ENCODE data around the gene TEN1. TPM values are rescaled to one million over a fixed set of nuclear protein-coding genes. Genes with fewer than 3 reads are reported as not detected.
A peak's percentile ranks its signal among the peaks of the same experiment; 100 is the strongest.

Gene TEN1
- total and polyA plus RNA-seq, 2 of the 13 experiments (the other 11 are each of a cell fraction or from before 2014, with no cell fraction given): 18.0 to 21.3 TPM

DNA sequence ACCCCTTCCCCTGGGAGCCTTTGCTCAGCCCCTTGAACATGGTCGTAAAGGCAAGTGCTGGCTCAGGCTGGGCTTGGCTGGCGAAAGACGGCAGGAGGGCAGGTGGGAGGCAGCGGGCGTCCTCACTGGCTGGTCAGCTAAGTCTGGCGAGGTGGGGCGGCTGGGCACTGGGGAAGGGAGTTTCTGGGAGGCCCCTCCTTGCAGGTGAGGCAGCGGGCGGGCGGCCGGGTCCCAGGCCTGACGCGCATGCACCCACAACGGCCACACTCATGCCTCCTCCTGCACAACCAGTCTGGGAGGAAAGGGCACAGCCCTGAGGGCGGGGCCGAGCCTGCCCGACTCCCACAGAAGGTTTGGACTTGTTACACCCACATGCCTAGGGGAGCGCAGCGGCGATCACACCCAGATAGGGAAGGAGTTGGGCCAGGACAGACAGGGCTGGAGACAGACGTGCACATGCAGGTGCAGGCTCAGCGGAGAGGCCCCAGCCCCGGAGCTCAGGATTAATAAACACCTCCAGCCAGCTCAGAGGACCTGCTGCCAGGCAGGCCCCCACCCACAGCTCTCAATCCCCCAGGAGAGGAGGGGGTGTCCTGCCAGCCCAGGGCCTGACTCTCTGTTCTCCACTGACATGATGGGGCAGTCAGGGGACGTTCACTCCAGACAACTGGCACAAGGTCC lies 48.3 kb downstream of the TEN1 start, which contains the start of gene EVPL:
EVPL (minus strand) TSS at position 148 of the 681 bp plus-strand sequence; CDS start at position 40, 108 bp downstream.
- peak within 1 kb of the TSS; percentile 69 for H3K27ac ChIP-seq (ENCODE audit: extremely low read length, insufficient read depth, low read length)
- peak; percentile 79 for DNase-seq (ENCODE audit: low spot score)
- WGBS (ENCODE audit: low lambda C conversion rate): 0% methylated on average over 5 of the region's 24 CpGs
- peak; percentile 59; the same call in 1 of the 2 replicates for TF ChIP-seq RELA (CRISPR knock-in tag; IDR thresholded peaks at IDR 0.05)
- TF ChIP-seq PRDM10 (CRISPR knock-in tag; IDR thresholded peaks at IDR 0.05; ENCODE audit: low read depth): peak; percentile 56
- peak; percentile 49 for TF ChIP-seq ZNF781 (CRISPR knock-in tag; IDR thresholded peaks at IDR 0.05; ENCODE audit: borderline replicate concordance, not compliant biosample characterization)
- TF ChIP-seq RBAK (CRISPR knock-in tag; IDR thresholded peaks at IDR 0.05): no peak
- TF ChIP-seq GZF1 (CRISPR knock-in tag; IDR thresholded peaks at IDR 0.05): 0 out of 2 replicates have a peak, but pooled peaks have one; percentile 16
- peak; percentile 86 for TF ChIP-seq KLF12 (CRISPR knock-in tag; IDR thresholded peaks at IDR 0.05; ENCODE audit: borderline replicate concordance)
- 0 out of 2 replicates have a peak, but pooled peaks have one; percentile 22 for TF ChIP-seq ZNF766 (CRISPR knock-in tag; IDR thresholded peaks at IDR 0.05; ENCODE audit: borderline replicate concordance)
- TF ChIP-seq ZNF281 (CRISPR knock-in tag; IDR thresholded peaks at IDR 0.05; ENCODE audit: borderline replicate concordance): 0 out of 2 replicates have a peak, but pooled peaks have one; percentile 44
- peak; percentile 26; the same call in 1 of the 2 replicates for TF ChIP-seq NR2C2 (CRISPR knock-in tag; IDR thresholded peaks at IDR 0.05; ENCODE audit: borderline replicate concordance)
- no peak for TF ChIP-seq SUZ12 (IDR thresholded peaks at IDR 0.05; ENCODE audit: low read depth, low read length)
- peak; percentile 48; the same call in 1 of the 2 replicates for TF ChIP-seq ZNF225 (CRISPR knock-in tag; IDR thresholded peaks at IDR 0.05)
- TF ChIP-seq GATAD2A (CRISPR knock-in tag; IDR thresholded peaks at IDR 0.05): peak; percentile 45; the same call in 1 of the 2 replicates
- peak; percentile 84 for TF ChIP-seq SP5 (CRISPR knock-in tag; IDR thresholded peaks at IDR 0.05; ENCODE audit: borderline replicate concordance, low read depth)
- no peak for TF ChIP-seq PCBP2 (optimal IDR thresholded peaks at IDR 0.05; ENCODE audit: low read depth, low read length, poor library complexity, severe bottlenecking)
- peak; percentile 76; the same call in 1 of the 2 replicates for TF ChIP-seq ZC3H13 (CRISPR knock-in tag; IDR thresholded peaks at IDR 0.05)
- TF ChIP-seq ZNF253 (CRISPR knock-in tag; IDR thresholded peaks at IDR 0.05; ENCODE audit: borderline replicate concordance): peak; percentile 59; the same call in 1 of the 2 replicates
- TF ChIP-seq BRCA1 (CRISPR knock-in tag; IDR thresholded peaks at IDR 0.05): 0 out of 2 replicates have a peak, but pooled peaks have one; percentile 22

More for the DNA sequence above, 48.3 kb downstream of the TEN1 start, which contains the start of gene EVPL:
- H4K20me1 ChIP-seq (ENCODE audit: insufficient read depth, low read length): no peaks in the 10 kb centered on the region
- ChIA-PET POLR2A (interaction anchor here (0.6 to 1.9 kb wide), 6 partner anchors 13 to 247 kb away, joined by 3 to 5 read pairs (median 3); partner anchors contain the start of genes EXOC7 and SRP68), CTCF (ENCODE audit: low intra/inter-chr PET ratio, low total read pairs) (no interaction called here)
- FAIRE-seq (peak; percentile 82), ATAC-seq (peak; percentile 80)
- peak within 1 kb of the TSS; percentile 61 for H3K9ac ChIP-seq (ENCODE audit: insufficient read depth, low read depth, low read length)
- no TSS peak for BruUV-seq (replicated peaks)
- H3K79me2 ChIP-seq (ENCODE audit: insufficient read depth, low read length): no peaks in the 10 kb centered on the region
- peak within 1 kb of the TSS; percentile 71 for H2AFZ ChIP-seq (ENCODE audit: low read length)
- in situ Hi-C loops (cut with HindIII; ENCODE audit: extremely low pct_ligation_motif_present, low pct_unique_long_range_greater_than_20kb) (no loop called here), intact Hi-C loops (cut with micrococcal nuclease; ENCODE audit: unreplicated experiment) (no loop called here)
- H3K36me3 ChIP-seq (replicated peaks in 1 of 2; ENCODE audit: control insufficient read depth in 1 of 2, insufficient read depth in 2 of 2, low read length in 2 of 2): peaks cover 1 to 7% of the 10 kb centered on the region in 2 experiments; a peak in 3 of 5 replicates
- no peaks in the 10 kb centered on the region for H3K9me3 ChIP-seq (ENCODE audit: low read length)
- H3K27me3 ChIP-seq (ENCODE audit: control insufficient read depth in 1 of 2, insufficient read depth in 2 of 2, low read length in 2 of 2): no peaks in the 10 kb centered on the region; a peak in 1 of 5 replicates
- peak within 1 kb of the TSS; percentile 65 to 83 (median 69) for H3K4me3 ChIP-seq (replicated peaks in 1 of 3; ENCODE audit: insufficient read depth in 1 of 3, low read depth in 2 of 3, low read length in 3 of 3)
- H3K4me2 ChIP-seq (ENCODE audit: low read depth, low read length): peak within 1 kb of the TSS; percentile 95
- H3K4me1 ChIP-seq (ENCODE audit: insufficient read depth, low read length): peaks cover 58% of the 10 kb centered on the region

All from HepG2 (cell line).